Panc1 (cell line): ENCODE results near the gene ZNF254. TPM values are rescaled to one million over a fixed set of nuclear protein-coding genes. Genes with fewer than 3 reads are reported as not detected.

Experiments used
- ATAC-seq: fragments of 200-7000 bp; cut with Tn5 transposase; 2 replicates; pipeline ENCODE4 v1.9.1; 2020; ENCODE audit warnings: mild to moderate bottlenecking, moderate library complexity
- BruUV-seq: library from RNA; stranded (reverse); fragments of 400-500 nt; replicated peaks from 2 replicates; lab custom pipeline; 2021; lab: Mats Ljungman, UMichigan
- CTCF ChIA-PET: fragments of 300-600 bp; sonication (Branson Sonifier 250); formaldehyde crosslinking; loops from one replicate; lab custom pipeline; 2022; ENCODE audit warnings: antibody characterized with exemption; lab: Charles Lee
- POLR2A ChIA-PET: fragments of 300-600 bp; sonication (Branson Sonifier 250); formaldehyde crosslinking; loops from one replicate; lab custom pipeline; 2022; ENCODE audit warnings: antibody characterized with exemption; lab: Charles Lee
- DNase-seq: peaks from one replicate; pipeline ENCODE4 v3.0.0-alpha.2; 2010; ENCODE audit warnings: low read depth, low spot score
- H3K27ac ChIP-seq: 2 replicates; pipeline ENCODE4 v1.5.1; 2011; ENCODE audit warnings: mild to moderate bottlenecking, low read length, inconsistent platforms
- H3K27me3 ChIP-seq: fragments of 200-500 bp; sonication (Bioruptor generic); 2 replicates; pipeline ENCODE4 v1.6.0; 2014; ENCODE audit warnings: low read length, inconsistent platforms; ENCODE audit not compliant: control insufficient read depth, insufficient read depth
- H3K36me3 ChIP-seq: fragments of 200-500 bp; sonication (Bioruptor generic); 2 replicates; pipeline ENCODE4 v1.5.1; 2014; ENCODE audit warnings: inconsistent platforms, mild to moderate bottlenecking, low read length, moderate library complexity; ENCODE audit not compliant: control insufficient read depth, insufficient read depth
- H3K4me1 ChIP-seq: 2 replicates; pipeline ENCODE4 v1.5.1; 2011; ENCODE audit warnings: inconsistent platforms, mild to moderate bottlenecking, low read length, moderate library complexity; ENCODE audit not compliant: control insufficient read depth, insufficient read depth
- H3K4me3 ChIP-seq, 2 experiments: 2 replicates each; pipeline ENCODE4 v1.5.1; 2011 to 2012; ENCODE audit warnings: low read depth in 2 of 2, low read length in 2 of 2, mild to moderate bottlenecking in 2 of 2, inconsistent platforms in 1 of 2, moderate library complexity in 1 of 2
- H3K9me3 ChIP-seq: fragments of 200-500 bp; sonication (Bioruptor generic); 2 replicates; pipeline ENCODE4 v1.5.1; 2014; ENCODE audit warnings: low read depth, mild to moderate bottlenecking, inconsistent platforms, low read length, moderate library complexity; ENCODE audit not compliant: control insufficient read depth, insufficient read depth
- CTCF ChIP-seq: fragments of 450-650 bp; IDR thresholded peaks from 2 replicates; pipeline ENCODE4 v1.5.1; 2017; ENCODE audit warnings: mild to moderate bottlenecking
- POLR2AphosphoS5 ChIP-seq: IDR thresholded peaks from 2 replicates; pipeline ENCODE4 v1.6.1; 2012; ENCODE audit warnings: mild to moderate bottlenecking, low read depth, low read length, moderate library complexity
- REST ChIP-seq, 2 experiments: IDR thresholded peaks; 2 replicates each; pipeline ENCODE4 v1.6.1; 2011 to 2012; ENCODE audit warnings: low read depth in 2 of 2, control low read depth in 1 of 2, low read length in 1 of 2, mild to moderate bottlenecking in 1 of 2, moderate library complexity in 1 of 2; ENCODE audit not compliant: insufficient read depth in 1 of 2
- TCF7L2 ChIP-seq: IDR thresholded peaks from 2 replicates; pipeline ENCODE4 v1.6.1; 2011; ENCODE audit warnings: mild to moderate bottlenecking, low read depth, low read length, inconsistent platforms
- in situ Hi-C: cut with HindIII; loops from 2 replicates; pipeline ENCODE4 v1.10.0; 2016; ENCODE audit warnings: low sequenced_read_pairs, low pct_unique_long_range_greater_than_20kb
- intact Hi-C: fragments of 100-400 bp; cut with micrococcal nuclease; formaldehyde crosslinking; loops from one replicate; pipeline ENCODE4 v1.10.0; 2022; ENCODE audit not compliant: unreplicated experiment
- total RNA-seq: library from RNA; stranded (reverse); gene quantifications from one replicate; pipeline ENCODE4 v1.2.1, GENCODE V29; 2021; ENCODE audit not compliant: unreplicated experiment

ZNF254 gene
- total RNA-seq, 1 experiment from 2014 or later: 12.1 TPM

- TF ChIP-seq REST (IDR thresholded peaks at IDR 0.05; ENCODE audit: insufficient read depth in 1 of 2, low read depth in 2 of 2, low read length in 1 of 2) (no peak), CTCF (no peak), TCF7L2 (no peak), POLR2AphosphoS5 (no peak)
- no peak overlapping the region for H3K27ac ChIP-seq
- ATAC-seq (no peak), DNase-seq (no peak)
- H3K4me3 ChIP-seq: no peak overlapping the region
- no peaks in the 10 kb centered on the region for H3K9me3 ChIP-seq
- in situ Hi-C loops: no loop called here
- intact Hi-C loops: no loop called here
- H3K36me3 ChIP-seq: no peaks in the 10 kb centered on the region
- no peaks in the 10 kb centered on the region for H3K4me1 ChIP-seq
- ChIA-PET POLR2A (no interaction called here), CTCF (no interaction called here)
- BruUV-seq: no TSS peak
- no peaks in the 10 kb centered on the region for H3K27me3 ChIP-seq
Measured at GRCh38 chr19:24177686-24178085, 90.7 kb downstream of the ZNF254 start.

- ChIA-PET CTCF (no interaction called here), POLR2A (no interaction called here)
- TF ChIP-seq POLR2AphosphoS5: no peak
- no peak for DNase-seq
- no TSS peak for BruUV-seq
- Histone ChIP-seq H3K36me3 (no peaks in the 10 kb centered on the region), H3K27me3 (no peaks in the 10 kb centered on the region), H3K4me1 (no peaks in the 10 kb centered on the region), H3K4me3 (no peak overlapping the region), H3K9me3 (no peaks in the 10 kb centered on the region), H3K27ac (no peak overlapping the region)
- intact Hi-C loops: no loop called here
- ATAC-seq: no peak
- in situ Hi-C loops: no loop called here
Measured at GRCh38 chr19:24178207-24178606, 91.2 kb downstream of the ZNF254 start.

Other genes with a start within 250 kb of the ZNF254 start
- gene ZNF726, start 172.3 kb upstream of the ZNF254 start, total RNA-seq: 7.2 TPM